Mesenchymal stem cell (in vitro differentiated cells and primary cell): ENCODE measurements around the gene GALNT5.

Source experiments
- DNase-seq: peaks from one replicate; pipeline ENCODE4 v3.0.0-alpha.2; 2013
- H2AFZ ChIP-seq: one replicate; pipeline ENCODE4 v1.6.1; 2013; ENCODE audit warnings: low read depth, mild to moderate bottlenecking, control low read depth, inconsistent platforms, low read length, moderate library complexity
- H2AK5ac ChIP-seq: 2 replicates; pipeline ENCODE4 v1.6.1; 2013; ENCODE audit warnings: low read length, moderate library complexity, mild to moderate bottlenecking, inconsistent platforms; ENCODE audit not compliant: severe bottlenecking
- H2BK120ac ChIP-seq: one replicate; pipeline ENCODE4 v1.6.1; 2013; ENCODE audit warnings: low read depth, mild to moderate bottlenecking, inconsistent platforms, low read length, moderate library complexity
- H2BK12ac ChIP-seq, 2 experiments: one replicate each; pipeline ENCODE4 v1.6.1; 2013; ENCODE audit warnings: inconsistent platforms in 2 of 2, low read length in 2 of 2, mild to moderate bottlenecking in 2 of 2, moderate library complexity in 2 of 2, control low read depth in 1 of 2
- H2BK15ac ChIP-seq: one replicate; pipeline ENCODE4 v1.6.1; 2013; ENCODE audit warnings: mild to moderate bottlenecking, low read depth, inconsistent platforms; ENCODE audit not compliant: poor library complexity, severe bottlenecking
- H2BK5ac ChIP-seq: 2 replicates; pipeline ENCODE4 v1.6.1; 2013; ENCODE audit warnings: low read depth, mild to moderate bottlenecking, low read length, control low read depth, inconsistent platforms; ENCODE audit not compliant: poor library complexity, severe bottlenecking
- H3K14ac ChIP-seq, 2 experiments: one replicate each; pipeline ENCODE4 v1.6.1; 2013; ENCODE audit warnings: inconsistent platforms in 2 of 2, low read length in 2 of 2, control low read depth in 1 of 2, mild to moderate bottlenecking in 1 of 2, moderate library complexity in 1 of 2
- H3K18ac ChIP-seq, 2 experiments: one replicate each; pipeline ENCODE4 v1.6.1; 2013; ENCODE audit warnings: inconsistent platforms in 2 of 2, low read length in 2 of 2, control low read depth in 1 of 2, low read depth in 1 of 2, mild to moderate bottlenecking in 1 of 2
- H3K23ac ChIP-seq, 2 experiments: one replicate each; pipeline ENCODE4 v1.6.1; 2013; ENCODE audit warnings: inconsistent platforms in 2 of 2, low read length in 2 of 2, mild to moderate bottlenecking in 2 of 2, moderate library complexity in 2 of 2, control low read depth in 1 of 2
- H3K27ac ChIP-seq: 2 replicates; pipeline ENCODE4 v1.5.1; 2013; ENCODE audit warnings: mild to moderate bottlenecking, moderate library complexity, low read length, control low read depth, inconsistent platforms; ENCODE audit not compliant: poor library complexity, severe bottlenecking
- H3K27me3 ChIP-seq, 2 experiments: 2 replicates each; pipeline versions ENCODE4 v1.6.1 to v1.7.0; 2013; ENCODE audit warnings: low read length in 2 of 2, mild to moderate bottlenecking in 2 of 2, moderate library complexity in 2 of 2, control low read depth in 1 of 2, inconsistent platforms in 1 of 2; ENCODE audit not compliant: control insufficient read depth in 1 of 2, insufficient read depth in 1 of 2
- H3K36me3 ChIP-seq, 2 experiments: 2 replicates each; pipeline versions ENCODE4 v1.6.1 to v1.7.0; 2013; ENCODE audit warnings: low read length in 2 of 2, control low read depth in 1 of 2, inconsistent platforms in 1 of 2, low read depth in 1 of 2, mild to moderate bottlenecking in 1 of 2; ENCODE audit not compliant: insufficient read depth in 2 of 2, control insufficient read depth in 1 of 2
- H3K4ac ChIP-seq, 2 experiments: one replicate each; pipeline ENCODE4 v1.6.1; 2013; ENCODE audit warnings: inconsistent platforms in 2 of 2, low read length in 2 of 2, mild to moderate bottlenecking in 2 of 2, moderate library complexity in 2 of 2, control low read depth in 1 of 2, low read depth in 1 of 2
- H3K4me1 ChIP-seq: 2 replicates; pipeline ENCODE4 v1.6.1; 2013; ENCODE audit warnings: low read depth, low read length, control low read depth; ENCODE audit not compliant: control insufficient read depth, insufficient read depth
- H3K4me2 ChIP-seq: 2 replicates; pipeline ENCODE4 v1.6.1; 2013; ENCODE audit warnings: low read length, mild to moderate bottlenecking, inconsistent platforms; ENCODE audit not compliant: poor library complexity, severe bottlenecking
- H3K4me3 ChIP-seq, 2 experiments: 2 replicates each; pipeline versions ENCODE4 v1.5.1 to v1.7.0; 2013; ENCODE audit warnings: low read length in 2 of 2, mild to moderate bottlenecking in 2 of 2, control low read depth in 1 of 2, low read depth in 1 of 2; ENCODE audit not compliant: insufficient read depth in 1 of 2
- H3K79me1 ChIP-seq: replicated peaks from 2 replicates; pipeline ENCODE4 v1.6.1; 2013; ENCODE audit warnings: mild to moderate bottlenecking, control low read depth, low read length, inconsistent platforms; ENCODE audit not compliant: poor library complexity, severe bottlenecking
- H3K9ac ChIP-seq: 2 replicates; pipeline ENCODE4 v1.7.0; 2013; ENCODE audit warnings: mild to moderate bottlenecking, low read length, moderate library complexity
- H3K9me3 ChIP-seq: 2 replicates; pipeline ENCODE4 v1.7.0; 2013; ENCODE audit warnings: mild to moderate bottlenecking, low read length; ENCODE audit not compliant: control insufficient read depth
- H4K8ac ChIP-seq: one replicate; pipeline ENCODE4 v1.6.1; 2013; ENCODE audit warnings: inconsistent platforms, mild to moderate bottlenecking, low read length, moderate library complexity
- H4K91ac ChIP-seq: one replicate; pipeline ENCODE4 v1.6.1; 2013; ENCODE audit warnings: mild to moderate bottlenecking, low read length, inconsistent platforms
- WGBS: methylation state at CpG from one replicate; pipeline ENCODE4 v1.1.7; 2013; ENCODE audit warnings: mixed read lengths; 5-methylcytosine and 5-hydroxymethylcytosine counted together

GALNT5 gene

DNA sequence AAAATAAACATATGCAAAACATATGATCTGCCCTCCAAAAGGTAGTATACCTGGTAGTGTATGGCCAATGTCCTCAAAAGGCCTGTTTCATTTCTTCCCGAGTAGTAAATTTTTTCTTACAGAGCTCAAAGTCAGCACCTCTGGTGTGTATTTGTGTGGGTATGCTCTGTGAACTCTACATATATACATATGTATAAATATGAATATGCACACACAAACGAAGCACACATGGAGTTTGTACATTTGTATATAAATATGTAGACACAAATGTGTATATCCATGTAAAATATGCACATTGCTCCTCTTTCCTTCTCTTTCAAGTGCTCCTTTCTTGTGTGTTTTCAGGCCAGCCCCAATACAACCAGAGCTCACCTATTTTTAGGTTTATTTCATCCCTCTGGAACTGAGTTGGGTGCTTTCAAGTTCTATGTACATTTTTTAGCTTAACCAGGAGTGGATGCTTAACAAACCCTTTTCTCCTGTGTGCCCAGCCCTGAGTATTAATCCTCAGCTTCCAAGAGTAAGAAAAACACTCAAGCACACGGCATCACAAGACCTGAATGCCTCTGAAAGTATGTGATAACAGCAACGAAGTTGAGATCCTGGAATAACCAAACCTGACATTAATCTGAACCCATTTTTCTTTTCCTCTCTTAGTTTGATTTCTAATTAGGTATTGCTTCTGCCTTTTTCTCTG, 12.2 kb upstream of the GALNT5 start:
- no peak overlapping the region for H2AFZ ChIP-seq
- H4K8ac ChIP-seq, result no peak overlapping the region
- H3K4ac ChIP-seq, result no peak overlapping the region
- no peak overlapping the region for H3K23ac ChIP-seq
- no peak overlapping the region for H3K18ac ChIP-seq
- H4K91ac ChIP-seq, result no peak overlapping the region
- H3K27me3 ChIP-seq, result no peaks in the 10 kb centered on the region
- H3K36me3 ChIP-seq, result no peaks in the 10 kb centered on the region
- H3K27ac ChIP-seq, result no peak overlapping the region
- H3K9me3 ChIP-seq, result no peaks in the 10 kb centered on the region
- no peak overlapping the region for H2BK5ac ChIP-seq
- no peak overlapping the region for H2AK5ac ChIP-seq
- DNase-seq, result no peak
- no peak overlapping the region for H3K4me3 ChIP-seq
- H2BK12ac ChIP-seq, result no peak overlapping the region
- H2BK120ac ChIP-seq, result no peak overlapping the region
- no peak overlapping the region for H3K4me2 ChIP-seq
- H3K79me1 ChIP-seq, result no peaks in the 10 kb centered on the region
- 74% methylated on average over 2 of the region's 4 CpGs for WGBS
- no peak overlapping the region for H3K14ac ChIP-seq
- peaks cover 3% of the 10 kb centered on the region for H3K4me1 ChIP-seq
- H2BK15ac ChIP-seq, result no peak overlapping the region
- H3K9ac ChIP-seq, result peak overlapping the region; percentile 80

DNA sequence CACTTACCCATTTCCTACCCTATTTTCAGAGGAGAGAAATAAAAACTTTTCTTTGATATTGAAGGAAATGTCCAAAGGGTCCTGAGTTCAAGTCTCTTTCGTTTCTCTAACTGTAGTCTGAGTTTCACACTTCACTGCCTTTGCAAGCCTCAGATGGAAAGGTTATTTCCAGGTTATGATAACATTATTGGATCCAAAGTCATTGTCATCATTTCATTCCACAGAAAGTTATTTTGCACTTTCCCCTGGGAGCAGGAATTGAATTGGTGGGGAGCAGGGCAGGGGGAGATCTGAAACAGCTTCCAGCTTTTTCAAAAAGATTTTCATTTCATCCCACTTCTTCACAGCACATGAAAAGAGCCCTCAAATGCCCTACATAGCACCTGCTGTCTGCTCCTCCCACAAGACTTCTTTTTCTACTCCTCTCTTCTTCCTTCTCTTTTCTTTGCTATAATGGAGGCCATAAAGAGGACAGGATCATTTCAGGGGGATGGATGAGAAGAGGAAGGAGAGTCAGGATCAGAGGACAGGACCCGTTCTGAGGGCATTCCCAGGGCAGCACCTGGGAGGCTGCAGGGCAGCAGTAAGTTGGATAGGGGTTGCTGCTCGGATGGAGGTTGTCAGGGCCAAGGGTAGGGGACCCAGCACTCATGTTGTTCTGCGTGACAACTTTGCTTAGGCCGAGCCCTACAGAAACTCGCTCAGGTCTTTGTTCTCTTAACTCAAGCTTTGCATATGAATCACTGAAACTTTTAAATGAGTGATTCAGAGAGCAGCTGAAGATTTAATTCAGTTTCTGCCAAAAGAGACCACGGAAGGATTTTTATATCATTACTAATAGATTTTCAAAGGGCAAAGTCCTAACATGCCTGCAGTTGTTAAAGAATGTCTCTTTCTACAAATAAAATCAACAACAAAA, 11.4 kb upstream of the GALNT5 start:
- no peak overlapping the region for H3K4me2 ChIP-seq
- H3K27ac ChIP-seq, result peak overlapping the region; percentile 75
- H3K23ac ChIP-seq, result no peak overlapping the region
- no peak overlapping the region for H2BK120ac ChIP-seq
- no peak overlapping the region for H3K4me3 ChIP-seq
- 71% methylated on average over 4 of the region's 7 CpGs for WGBS
- no peak for DNase-seq
- no peaks in the 10 kb centered on the region for H3K79me1 ChIP-seq
- no peaks in the 10 kb centered on the region for H3K9me3 ChIP-seq
- H3K36me3 ChIP-seq, result no peaks in the 10 kb centered on the region
- H2BK12ac ChIP-seq, result no peak overlapping the region
- H2AK5ac ChIP-seq, result no peak overlapping the region
- H3K4ac ChIP-seq, result no peak overlapping the region
- no peak overlapping the region for H4K91ac ChIP-seq
- H3K9ac ChIP-seq, result peak overlapping the region; percentile 80
- H3K27me3 ChIP-seq, result no peaks in the 10 kb centered on the region
- no peak overlapping the region for H3K14ac ChIP-seq
- no peak overlapping the region for H2BK15ac ChIP-seq
- peak overlapping the region; percentile 61 for H2BK5ac ChIP-seq
- H2AFZ ChIP-seq, result no peak overlapping the region
- peak overlapping the region in 1 of 2 experiments; percentile 16 for H3K18ac ChIP-seq
- H3K4me1 ChIP-seq, result peaks cover 3% of the 10 kb centered on the region
- peak overlapping the region; percentile 19 for H4K8ac ChIP-seq

DNA sequence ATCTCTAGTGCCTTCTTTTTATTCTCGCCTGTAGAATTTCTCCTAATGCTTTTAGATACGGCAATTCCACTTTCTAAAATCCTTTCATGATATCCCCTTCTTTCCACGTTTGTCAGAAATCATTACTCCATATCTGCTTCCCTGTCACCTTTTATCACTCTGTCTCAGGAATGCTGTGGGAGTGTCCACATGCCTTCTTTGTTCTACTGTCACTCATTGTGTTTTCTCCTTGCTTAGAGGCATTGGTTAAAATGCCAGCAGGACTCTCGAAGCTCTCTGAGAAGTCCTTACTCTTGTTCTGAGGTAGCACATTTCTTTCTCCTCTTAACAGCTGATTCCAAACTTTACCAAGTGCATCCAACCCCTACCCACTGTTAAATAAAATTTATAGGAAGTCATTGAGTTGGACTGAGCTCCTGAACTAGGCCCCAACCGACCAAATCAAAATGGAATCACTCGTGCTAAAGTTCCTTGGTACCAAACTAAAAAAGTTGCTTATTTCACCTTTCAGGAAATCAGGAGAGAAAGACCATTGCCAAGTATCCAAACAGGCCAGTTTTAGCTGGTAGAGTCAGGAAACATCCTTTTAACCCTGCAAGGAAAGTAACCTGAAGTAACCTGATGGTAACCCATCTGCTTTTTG, 10.6 kb upstream of the GALNT5 start:
- Histone ChIP-seq H3K18ac (no peak overlapping the region), H4K8ac (no peak overlapping the region), H3K27me3 (no peaks in the 10 kb centered on the region), H3K14ac (no peak overlapping the region), H3K4me3 (no peak overlapping the region), H3K27ac (peak overlapping the region; percentile 59), H3K79me1 (no peaks in the 10 kb centered on the region), H3K23ac (no peak overlapping the region), H2BK120ac (no peak overlapping the region), H3K4me2 (no peak overlapping the region), H3K4me1 (peaks cover 3% of the 10 kb centered on the region), H2AFZ (no peak overlapping the region), H4K91ac (no peak overlapping the region), H2AK5ac (no peak overlapping the region), H2BK5ac (no peak overlapping the region), H3K9me3 (no peaks in the 10 kb centered on the region), H3K36me3 (no peaks in the 10 kb centered on the region), H3K4ac (no peak overlapping the region), H2BK12ac (no peak overlapping the region), H3K9ac (peak overlapping the region; percentile 80), H2BK15ac (no peak overlapping the region)
- WGBS, result 75% methylated on average over 6 of the region's 6 CpGs
- DNase-seq, result no peak

DNA sequence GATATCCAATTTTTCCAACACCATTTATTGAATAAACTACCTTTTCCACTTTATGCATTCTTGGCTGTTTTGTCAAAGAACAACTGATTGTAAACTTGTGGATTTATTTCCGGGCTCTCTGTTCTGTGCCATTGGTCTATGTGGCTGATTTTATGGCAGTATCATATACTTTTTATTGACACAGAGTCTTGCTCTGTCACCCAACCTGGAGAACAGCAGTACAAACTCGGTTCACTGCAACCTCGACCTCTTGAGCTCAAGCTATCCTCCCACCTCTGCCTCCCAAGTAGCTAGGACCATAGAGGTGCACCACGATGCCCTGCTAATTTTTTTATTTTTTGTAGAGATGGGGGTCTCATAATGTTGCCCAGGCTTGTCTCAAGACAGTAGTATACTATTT, 6.7 kb upstream of the GALNT5 start:
- H2AFZ ChIP-seq, result no peak overlapping the region
- no peak overlapping the region for H3K23ac ChIP-seq
- 80% methylated on average over 3 of the region's 4 CpGs for WGBS
- H4K91ac ChIP-seq, result no peak overlapping the region
- no peak overlapping the region for H4K8ac ChIP-seq
- no peak overlapping the region for H2BK12ac ChIP-seq
- H3K4me2 ChIP-seq, result no peak overlapping the region
- no peak overlapping the region for H3K27ac ChIP-seq
- no peak overlapping the region for H2BK15ac ChIP-seq
- H3K9ac ChIP-seq, result no peak overlapping the region
- H3K27me3 ChIP-seq, result no peaks in the 10 kb centered on the region
- no peaks in the 10 kb centered on the region for H3K79me1 ChIP-seq
- H2BK120ac ChIP-seq, result no peak overlapping the region
- no peak overlapping the region for H3K14ac ChIP-seq
- H3K4me3 ChIP-seq, result no peak overlapping the region
- peaks cover 3% of the 10 kb centered on the region for H3K4me1 ChIP-seq
- no peak overlapping the region for H2BK5ac ChIP-seq
- DNase-seq, result no peak
- H3K18ac ChIP-seq, result no peak overlapping the region
- H3K9me3 ChIP-seq, result no peaks in the 10 kb centered on the region
- H2AK5ac ChIP-seq, result no peak overlapping the region
- H3K4ac ChIP-seq, result no peak overlapping the region
- H3K36me3 ChIP-seq, result no peaks in the 10 kb centered on the region
